Vagina (tissue), 2 donors: ENCODE data around the gene FRY.

ENCODE experiments used
- CTCF ChIP-seq, 3 experiments: fragments of 450-650 bp in 2 of 3; fragments of 200-600 bp in 1 of 3; sonication (generic) in 1 of 3; IDR thresholded peaks; one replicate each; pipeline ENCODE4 v1.5.1; 2017 to 2019; ENCODE audit warnings: antibody characterized with exemption in 3 of 3, mild to moderate bottlenecking in 2 of 3, moderate library complexity in 2 of 3
- POLR2A ChIP-seq, 2 donors: fragments of 450-650 bp; IDR thresholded peaks; one replicate each; pipeline ENCODE4 v1.6.1; 2017; ENCODE audit warnings: antibody characterized with exemption in 2 of 2, mild to moderate bottlenecking in 2 of 2, moderate library complexity in 2 of 2
- POLR2AphosphoS5 ChIP-seq, 2 donors: sonication (generic); formaldehyde crosslinking; IDR thresholded peaks; one replicate each; pipeline ENCODE4 v1.9.0; 2017; ENCODE audit warnings: antibody characterized with exemption in 2 of 2, mild to moderate bottlenecking in 2 of 2, low read depth in 1 of 2; ENCODE audit not compliant: insufficient read depth in 1 of 2

GRCh38 chr13:32225481-32225931 lies 193.9 kb downstream of the FRY start:
- TF ChIP-seq POLR2A (IDR thresholded peaks at IDR 0.05), result no peak
- no peak for TF ChIP-seq CTCF (IDR thresholded peaks at IDR 0.05)
- no peak for TF ChIP-seq POLR2AphosphoS5 (IDR thresholded peaks at IDR 0.05; ENCODE audit: insufficient read depth in 1 of 2, low read depth in 1 of 2)
